Measurements from ENCODE around the gene SORCS2. TPM values are rescaled to one million over a fixed set of nuclear protein-coding genes. Genes with fewer than 3 reads are reported as not detected.

SORCS2 gene
- total RNA-seq, 1 experiment from 2014 or later = 0.15 TPM

- in situ Hi-C loops (cut with HindIII; ENCODE audit: low pct_unique_long_range_greater_than_20kb, low sequenced_read_pairs) = no loop called here
- H3K36me3 ChIP-seq (ENCODE audit: control insufficient read depth, insufficient read depth, low read length) = no peaks in the 10 kb centered on the region
- no peak for DNase-seq (ENCODE audit: low read depth, low spot score)
- no peak for TF ChIP-seq POLR2AphosphoS5 (IDR thresholded peaks at IDR 0.05; ENCODE audit: low read depth, low read length)
- TF ChIP-seq SIN3A (IDR thresholded peaks at IDR 0.05; ENCODE audit: borderline replicate concordance, insufficient read depth, low read depth, low read length) = no peak
- no peak for TF ChIP-seq TCF7L2 (IDR thresholded peaks at IDR 0.05; ENCODE audit: low read depth, low read length)
- no peak for TF ChIP-seq CTCF (IDR thresholded peaks at IDR 0.05)
- TF ChIP-seq REST (IDR thresholded peaks at IDR 0.05; ENCODE audit: insufficient read depth in 1 of 2, low read depth in 2 of 2, low read length in 1 of 2) = no peak
- intact Hi-C loops (cut with micrococcal nuclease; ENCODE audit: unreplicated experiment) = no loop called here
- no peaks in the 10 kb centered on the region for H3K9me3 ChIP-seq (ENCODE audit: control insufficient read depth, insufficient read depth, low read depth, low read length)
- BruUV-seq (replicated peaks) = no TSS peak
- ChIA-PET POLR2A (no interaction called here), CTCF (no interaction called here)
- no peaks in the 10 kb centered on the region for H3K4me1 ChIP-seq (ENCODE audit: control insufficient read depth, insufficient read depth, low read length)
- H3K4me3 ChIP-seq (ENCODE audit: low read depth in 2 of 2, low read length in 2 of 2) = no peak overlapping the region
- no peaks in the 10 kb centered on the region for H3K27me3 ChIP-seq (ENCODE audit: control insufficient read depth, insufficient read depth, low read length)
- ATAC-seq = no peak
- no peak overlapping the region for H3K27ac ChIP-seq (ENCODE audit: low read length)
Observed at GRCh38 chr4:7391637-7392437, 199.5 kb downstream of the SORCS2 start.

- no peak for ATAC-seq
- no TSS peak for BruUV-seq (replicated peaks)
Observed at GRCh38 chr4:7392438-7393421, 200.4 kb downstream of the SORCS2 start.

More at GRCh38 chr4:7392438-7393421, 200.4 kb downstream of the SORCS2 start:
- ChIA-PET POLR2A (no interaction called here), CTCF (no interaction called here)
- Histone ChIP-seq H3K27ac (ENCODE audit: low read length) (no peak overlapping the region), H3K27me3 (ENCODE audit: control insufficient read depth, insufficient read depth, low read length) (no peaks in the 10 kb centered on the region; the same call in 1 of the 2 replicates), H3K36me3 (ENCODE audit: control insufficient read depth, insufficient read depth, low read length) (no peaks in the 10 kb centered on the region), H3K4me3 (ENCODE audit: low read depth in 2 of 2, low read length in 2 of 2) (no peak overlapping the region), H3K9me3 (ENCODE audit: control insufficient read depth, insufficient read depth, low read depth, low read length) (no peaks in the 10 kb centered on the region), H3K4me1 (ENCODE audit: control insufficient read depth, insufficient read depth, low read length) (no peaks in the 10 kb centered on the region)
- intact Hi-C loops (cut with micrococcal nuclease; ENCODE audit: unreplicated experiment) = no loop called here
- in situ Hi-C loops (cut with HindIII; ENCODE audit: low pct_unique_long_range_greater_than_20kb, low sequenced_read_pairs) = no loop called here
- no peak for DNase-seq (ENCODE audit: low read depth, low spot score)
- TF ChIP-seq SIN3A (IDR thresholded peaks at IDR 0.05; ENCODE audit: borderline replicate concordance, insufficient read depth, low read depth, low read length) (no peak), TCF7L2 (IDR thresholded peaks at IDR 0.05; ENCODE audit: low read depth, low read length) (no peak), POLR2AphosphoS5 (IDR thresholded peaks at IDR 0.05; ENCODE audit: low read depth, low read length) (no peak), REST (IDR thresholded peaks at IDR 0.05; ENCODE audit: insufficient read depth in 1 of 2, low read depth in 2 of 2, low read length in 1 of 2) (no peak), CTCF (IDR thresholded peaks at IDR 0.05) (no peak)

All from Panc1 (cell line).